SH-SY5Y (cell line): Measurements from ENCODE around the gene KIFAP3.

ENCODE experiments used
- GATA2 ChIP-seq: IDR thresholded peaks from 2 replicates; pipeline ENCODE4 v1.6.1; 2011; ENCODE audit warnings: mild to moderate bottlenecking, low read depth, low read length
- GATA3 ChIP-seq: IDR thresholded peaks from 2 replicates; pipeline ENCODE4 v1.6.1; 2011; ENCODE audit warnings: low read depth, mild to moderate bottlenecking, low read length, moderate library complexity

DNA sequence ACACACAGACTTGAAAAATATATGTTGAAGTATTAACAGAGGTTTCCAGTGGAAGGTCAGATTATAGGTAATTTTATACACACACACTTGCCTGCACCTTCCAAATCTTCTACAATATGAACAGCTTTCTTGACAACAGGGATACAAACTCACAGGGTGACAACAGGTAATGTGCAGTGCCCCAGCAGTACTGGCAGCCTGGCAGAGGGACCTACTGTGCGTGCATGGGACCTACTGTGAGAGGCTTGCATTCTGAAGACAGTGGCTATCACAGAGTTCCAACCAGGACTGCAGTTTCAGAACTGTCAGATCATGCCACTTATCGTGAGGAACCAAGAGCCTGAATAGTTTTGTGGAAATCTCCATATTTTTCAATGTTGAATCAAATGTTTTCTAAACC lies 184.6 kb downstream of the KIFAP3 start:
- no peak for TF ChIP-seq GATA2
- TF ChIP-seq GATA3 = no peak
